ENCODE measurements around the gene ARF6. TPM values are rescaled to one million over a fixed set of nuclear protein-coding genes. Genes with fewer than 3 reads are reported as not detected.

The ARF6 gene
- total and polyA plus RNA-seq, 10 of the 15 experiments (the other 5 are each of a cell fraction or from before 2014, with no cell fraction given): 46.8 to 128 (median 71.9) TPM

DNA sequence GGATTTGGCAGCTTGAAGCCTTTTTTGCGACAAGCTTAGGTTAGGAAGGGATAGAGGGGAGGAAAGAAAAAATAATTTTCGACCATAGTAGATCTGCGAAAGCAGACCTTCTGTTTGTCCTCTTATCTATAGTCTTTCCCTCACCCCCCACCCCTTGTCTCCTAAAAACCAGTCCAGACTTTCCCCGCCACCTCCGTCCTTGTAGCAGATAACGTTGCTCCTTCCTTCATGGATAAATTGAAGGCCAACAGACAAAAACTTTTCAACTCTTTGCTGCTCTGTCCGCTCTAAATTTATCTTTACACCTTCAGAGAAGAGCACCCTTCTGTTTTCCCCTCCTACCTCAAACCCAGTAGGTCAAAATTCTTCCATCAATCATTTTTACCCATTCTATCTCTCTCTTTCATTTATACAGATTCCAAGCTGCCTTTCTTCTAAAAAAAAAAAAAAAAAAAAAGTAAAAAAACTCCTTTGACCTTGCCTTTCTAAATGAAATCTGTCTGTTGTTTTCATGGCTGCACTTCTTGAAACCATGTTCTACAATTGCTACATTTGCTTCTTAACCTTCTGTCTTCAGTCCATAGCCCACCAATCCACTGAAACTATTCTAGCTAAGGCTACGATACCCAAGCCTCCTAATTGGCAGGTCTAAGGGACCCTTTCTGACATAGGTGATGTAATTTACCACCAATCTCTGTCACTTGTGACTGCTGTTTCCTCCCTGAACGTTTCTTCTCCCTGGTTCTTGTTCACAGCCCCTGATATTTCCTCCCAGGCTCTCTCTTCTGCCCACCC, 29.2 kb upstream of the ARF6 start (continued):
- TF ChIP-seq, protein P1, sequence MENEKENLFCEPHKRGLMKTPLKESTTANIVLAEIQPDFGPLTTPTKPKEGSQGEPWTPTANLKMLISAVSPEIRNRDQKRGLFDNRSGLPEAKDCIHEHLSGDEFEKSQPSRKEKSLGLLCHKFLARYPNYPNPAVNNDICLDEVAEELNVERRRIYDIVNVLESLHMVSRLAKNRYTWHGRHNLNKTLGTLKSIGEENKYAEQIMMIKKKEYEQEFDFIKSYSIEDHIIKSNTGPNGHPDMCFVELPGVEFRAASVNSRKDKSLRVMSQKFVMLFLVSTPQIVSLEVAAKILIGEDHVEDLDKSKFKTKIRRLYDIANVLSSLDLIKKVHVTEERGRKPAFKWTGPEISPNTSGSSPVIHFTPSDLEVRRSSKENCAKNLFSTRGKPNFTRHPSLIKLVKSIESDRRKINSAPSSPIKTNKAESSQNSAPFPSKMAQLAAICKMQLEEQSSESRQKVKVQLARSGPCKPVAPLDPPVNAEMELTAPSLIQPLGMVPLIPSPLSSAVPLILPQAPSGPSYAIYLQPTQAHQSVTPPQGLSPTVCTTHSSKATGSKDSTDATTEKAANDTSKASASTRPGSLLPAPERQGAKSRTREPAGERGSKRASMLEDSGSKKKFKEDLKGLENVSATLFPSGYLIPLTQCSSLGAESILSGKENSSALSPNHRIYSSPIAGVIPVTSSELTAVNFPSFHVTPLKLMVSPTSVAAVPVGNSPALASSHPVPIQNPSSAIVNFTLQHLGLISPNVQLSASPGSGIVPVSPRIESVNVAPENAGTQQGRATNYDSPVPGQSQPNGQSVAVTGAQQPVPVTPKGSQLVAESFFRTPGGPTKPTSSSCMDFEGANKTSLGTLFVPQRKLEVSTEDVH (IDR thresholded peaks at IDR 0.05; ENCODE audit: low read depth, partially characterized antibody): no peak
- no peak for TF ChIP-seq PAX5 (IDR thresholded peaks at IDR 0.05; ENCODE audit: borderline replicate concordance, low read depth, low read length)
- TF ChIP-seq KLF5 (IDR thresholded peaks at IDR 0.05; ENCODE audit: partially characterized antibody): no peak
- no peak for TF ChIP-seq ZNF207 (IDR thresholded peaks at IDR 0.05; ENCODE audit: borderline replicate concordance)
- TF ChIP-seq, protein P2, sequence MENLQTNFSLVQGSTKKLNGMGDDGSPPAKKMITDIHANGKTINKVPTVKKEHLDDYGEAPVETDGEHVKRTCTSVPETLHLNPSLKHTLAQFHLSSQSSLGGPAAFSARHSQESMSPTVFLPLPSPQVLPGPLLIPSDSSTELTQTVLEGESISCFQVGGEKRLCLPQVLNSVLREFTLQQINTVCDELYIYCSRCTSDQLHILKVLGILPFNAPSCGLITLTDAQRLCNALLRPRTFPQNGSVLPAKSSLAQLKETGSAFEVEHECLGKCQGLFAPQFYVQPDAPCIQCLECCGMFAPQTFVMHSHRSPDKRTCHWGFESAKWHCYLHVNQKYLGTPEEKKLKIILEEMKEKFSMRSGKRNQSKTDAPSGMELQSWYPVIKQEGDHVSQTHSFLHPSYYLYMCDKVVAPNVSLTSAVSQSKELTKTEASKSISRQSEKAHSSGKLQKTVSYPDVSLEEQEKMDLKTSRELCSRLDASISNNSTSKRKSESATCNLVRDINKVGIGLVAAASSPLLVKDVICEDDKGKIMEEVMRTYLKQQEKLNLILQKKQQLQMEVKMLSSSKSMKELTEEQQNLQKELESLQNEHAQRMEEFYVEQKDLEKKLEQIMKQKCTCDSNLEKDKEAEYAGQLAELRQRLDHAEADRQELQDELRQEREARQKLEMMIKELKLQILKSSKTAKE (IDR thresholded peaks at IDR 0.05; ENCODE audit: low read depth, poor library complexity, severe bottlenecking): no peak
- 0 out of 2 replicates have a peak, but pooled peaks have one; percentile 8 for TF ChIP-seq CREM (IDR thresholded peaks at IDR 0.05; ENCODE audit: low read depth)
- no peak; the same call in 1 of the 2 replicates for TF ChIP-seq POLR2AphosphoS5 (IDR thresholded peaks at IDR 0.05; ENCODE audit: low read length)
- TF ChIP-seq NR2F1 (conservative IDR thresholded peaks at IDR 0.05): no peak
- TF ChIP-seq, protein P3, sequence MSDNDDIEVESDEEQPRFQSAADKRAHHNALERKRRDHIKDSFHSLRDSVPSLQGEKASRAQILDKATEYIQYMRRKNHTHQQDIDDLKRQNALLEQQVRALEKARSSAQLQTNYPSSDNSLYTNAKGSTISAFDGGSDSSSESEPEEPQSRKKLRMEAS (IDR thresholded peaks at IDR 0.05; ENCODE audit: low read depth, low read length): no peak
- no peak for TF ChIP-seq NFYA (IDR thresholded peaks at IDR 0.05; ENCODE audit: borderline replicate concordance, low read depth, low read length)
